B cell (primary cell): ENCODE data around the gene INAFM2. TPM values are rescaled to one million over a fixed set of nuclear protein-coding genes. Genes with fewer than 3 reads are reported as not detected.

Experiments used
- ATAC-seq: fragments of 200-7000 bp; cut with Tn5 transposase; one replicate; pipeline ENCODE4 v1.10.0; 2021; ENCODE audit warnings: low read depth, mild to moderate bottlenecking, moderate number of reproducible peaks, moderate library complexity
- CTCF ChIA-PET: fragments of 350-600 bp; sonication (Branson Sonifier 250); formaldehyde crosslinking; loops from one replicate; lab custom pipeline; 2021; ENCODE audit warnings: antibody characterized with exemption, inconsistent platforms; lab: Charles Lee
- POLR2A ChIA-PET: fragments of 350-600 bp; sonication (Branson Sonifier 250); formaldehyde crosslinking; loops from one replicate; lab custom pipeline; 2021; ENCODE audit warnings: antibody characterized with exemption; lab: Charles Lee
- DNase-seq: peaks from one replicate; pipeline ENCODE4 v3.0.0; 2013
- H2AFZ ChIP-seq: 2 replicates; pipeline ENCODE4 v1.6.1; 2012; ENCODE audit warnings: mild to moderate bottlenecking, low read depth, low read length; ENCODE audit not compliant: insufficient read depth, poor library complexity, severe bottlenecking
- H3K27ac ChIP-seq, 2 donors: 1 replicate in 1 of 2; 2 replicates in 1 of 2; pipeline ENCODE4 v1.5.1; 2012 to 2013; ENCODE audit warnings: low read length in 2 of 2, mild to moderate bottlenecking in 2 of 2, moderate library complexity in 1 of 2
- H3K27me3 ChIP-seq, 4 experiments: fragments of 200-600 bp in 1 of 4; sonication (generic) in 1 of 4; replicated peaks in 1 of 4; 1 replicate in 2 of 4; 2 replicates in 2 of 4; pipeline versions ENCODE4 v1.6.1 to v1.7.0; 2013 to 2016; ENCODE audit warnings: low read length in 3 of 4, mild to moderate bottlenecking in 2 of 4, mixed read lengths in 1 of 4, moderate library complexity in 1 of 4; ENCODE audit not compliant: insufficient read depth in 4 of 4, control insufficient read depth in 3 of 4; ENCODE audit errors: control extremely low read depth in 1 of 4
- H3K36me3 ChIP-seq, 2 experiments: replicated peaks in 1 of 2; 1 replicate in 1 of 2; 2 replicates in 1 of 2; pipeline versions ENCODE4 v1.6.1 to v1.7.1; 2013; ENCODE audit warnings: low read length in 1 of 2; ENCODE audit not compliant: insufficient read depth in 2 of 2, control insufficient read depth in 1 of 2; ENCODE audit errors: control extremely low read depth in 1 of 2, extremely low read depth in 1 of 2
- H3K4me1 ChIP-seq, 2 donors: fragments of 200-600 bp in 1 of 2; sonication (generic) in 1 of 2; 1 replicate in 1 of 2; 2 replicates in 1 of 2; pipeline versions ENCODE4 v1.5.1 to v1.6.1; 2013 to 2017; ENCODE audit warnings: low read length in 2 of 2; ENCODE audit not compliant: control insufficient read depth in 2 of 2, insufficient read depth in 2 of 2
- H3K4me2 ChIP-seq: replicated peaks from 2 replicates; pipeline ENCODE3; 2012; ENCODE audit warnings: mild to moderate bottlenecking, low read depth, low read length; ENCODE audit not compliant: poor library complexity, severe bottlenecking
- H3K4me3 ChIP-seq, 5 experiments: fragments of 200-600 bp in 1 of 5; sonication (generic) in 1 of 5; 1 replicate in 3 of 5; 2 replicates in 2 of 5; pipeline versions ENCODE4 v1.5.1 to v1.7.0; 2011 to 2016; ENCODE audit warnings: low read length in 4 of 5, mild to moderate bottlenecking in 4 of 5, low read depth in 2 of 5, control low read depth in 1 of 5, moderate library complexity in 1 of 5; ENCODE audit not compliant: insufficient read depth in 1 of 5; ENCODE audit errors: control extremely low read depth in 1 of 5, extremely low read depth in 1 of 5
- H3K79me2 ChIP-seq: fragments of 200-600 bp; sonication (generic); one replicate; pipeline ENCODE4 v1.6.0; 2016; ENCODE audit warnings: low read length; ENCODE audit not compliant: control insufficient read depth, insufficient read depth
- H3K9ac ChIP-seq: fragments of 200-600 bp; sonication (generic); 2 replicates; pipeline ENCODE4 v1.6.1; 2017; ENCODE audit warnings: mild to moderate bottlenecking, low read length, moderate library complexity
- H3K9me3 ChIP-seq, 3 donors: one replicate each; pipeline versions ENCODE4 v1.6.1 to v1.7.1; 2013; ENCODE audit warnings: low read length in 2 of 3; ENCODE audit not compliant: control insufficient read depth in 2 of 3, insufficient read depth in 1 of 3; ENCODE audit errors: control extremely low read depth in 1 of 3
- H4K20me1 ChIP-seq: 2 replicates; pipeline ENCODE4 v1.6.0; 2012; ENCODE audit warnings: mild to moderate bottlenecking, low read length; ENCODE audit not compliant: insufficient read depth, control insufficient read depth, poor library complexity, severe bottlenecking
- H3K27ac Mint-ChIP-seq: one replicate; pipeline ENCODE4 v1.8.0; 2021; ENCODE audit warnings: mixed read lengths
- H3K27me3 Mint-ChIP-seq: one replicate; pipeline ENCODE4 v1.8.0; 2021; ENCODE audit warnings: mixed read lengths
- H3K4me1 Mint-ChIP-seq: one replicate; pipeline ENCODE4 v1.8.0; 2021; ENCODE audit warnings: mixed read lengths
- H3K4me3 Mint-ChIP-seq: one replicate; pipeline ENCODE4 v1.8.0; 2021; ENCODE audit warnings: mixed read lengths
- H3K9me3 Mint-ChIP-seq: one replicate; pipeline ENCODE4 v1.8.0; 2022; ENCODE audit warnings: mixed read lengths; ENCODE audit not compliant: insufficient read depth
- EZH2 ChIP-seq: IDR thresholded peaks from 2 replicates; pipeline ENCODE4 v1.6.1; 2012; ENCODE audit warnings: borderline replicate concordance, low read depth, mild to moderate bottlenecking, moderate library complexity, low read length; ENCODE audit not compliant: insufficient read depth, poor library complexity, severe bottlenecking
- WGBS: methylation state at CpG from one replicate; pipeline ENCODE4 v1.1.5; 2013; ENCODE audit warnings: missing lambda C conversion rate; ENCODE audit not compliant: insufficient coverage; 5-methylcytosine and 5-hydroxymethylcytosine counted together
- intact Hi-C: fragments of 100-400 bp; cut with micrococcal nuclease; formaldehyde crosslinking; loops from one replicate; pipeline ENCODE4 v1.10.0; 2022
- polyA plus RNA-seq: library from polyadenylated mRNA; depleted of rRNA; stranded (reverse); fragments of >200 nt; gene quantifications from 2 replicates; pipeline ENCODE4 v1.2.3, GENCODE V29; 2012
- total RNA-seq, 2 donors: library from RNA; stranded (reverse); fragments of 120-200 nt in 1 of 2; gene quantifications; 1 replicate in 1 of 2; 2 replicates in 1 of 2; pipeline versions ENCODE4 v1.2.3 to v1.2.4, GENCODE V29; 2013 to 2022
- TF ChIP-seq, protein P1 (sequence below): fragments of 200-600 bp; IDR thresholded peaks from one replicate; pipeline ENCODE4 v1.8.0; 2022; ENCODE audit warnings: antibody characterized with exemption, mild to moderate bottlenecking

The INAFM2 gene
- total and polyA plus RNA-seq, 2 donors (not counting 1 experiment from before 2014, with no cell fraction given) = 3.0 to 7.0 TPM

GRCh38 chr15:40310993-40311392 lies 12.5 kb upstream of the INAFM2 start:
- no peaks in the 10 kb centered on the region for H3K9me3 Mint-ChIP-seq
- DNase-seq = no peak
- TF ChIP-seq EZH2 = no peak
- TF ChIP-seq, protein P1, sequence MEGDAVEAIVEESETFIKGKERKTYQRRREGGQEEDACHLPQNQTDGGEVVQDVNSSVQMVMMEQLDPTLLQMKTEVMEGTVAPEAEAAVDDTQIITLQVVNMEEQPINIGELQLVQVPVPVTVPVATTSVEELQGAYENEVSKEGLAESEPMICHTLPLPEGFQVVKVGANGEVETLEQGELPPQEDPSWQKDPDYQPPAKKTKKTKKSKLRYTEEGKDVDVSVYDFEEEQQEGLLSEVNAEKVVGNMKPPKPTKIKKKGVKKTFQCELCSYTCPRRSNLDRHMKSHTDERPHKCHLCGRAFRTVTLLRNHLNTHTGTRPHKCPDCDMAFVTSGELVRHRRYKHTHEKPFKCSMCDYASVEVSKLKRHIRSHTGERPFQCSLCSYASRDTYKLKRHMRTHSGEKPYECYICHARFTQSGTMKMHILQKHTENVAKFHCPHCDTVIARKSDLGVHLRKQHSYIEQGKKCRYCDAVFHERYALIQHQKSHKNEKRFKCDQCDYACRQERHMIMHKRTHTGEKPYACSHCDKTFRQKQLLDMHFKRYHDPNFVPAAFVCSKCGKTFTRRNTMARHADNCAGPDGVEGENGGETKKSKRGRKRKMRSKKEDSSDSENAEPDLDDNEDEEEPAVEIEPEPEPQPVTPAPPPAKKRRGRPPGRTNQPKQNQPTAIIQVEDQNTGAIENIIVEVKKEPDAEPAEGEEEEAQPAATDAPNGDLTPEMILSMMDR = no peak
- no peak overlapping the region for H3K27ac Mint-ChIP-seq
- Histone ChIP-seq H2AFZ (no peak overlapping the region), H3K9me3 (no peaks in the 10 kb centered on the region), H3K4me3 (no peak overlapping the region), H3K9ac (no peak overlapping the region), H3K4me1 (peaks cover 24 to 45% of the 10 kb centered on the region in 2 donors), H4K20me1 (no peaks in the 10 kb centered on the region), H3K36me3 (no peaks in the 10 kb centered on the region), H3K4me2 (no peak overlapping the region), H3K27me3 (peaks cover 0 to 5% (median 3%) of the 10 kb centered on the region in 4 experiments), H3K27ac (no peak overlapping the region), H3K79me2 (peaks cover 24% of the 10 kb centered on the region)
- 87% methylated on average over 3 of the region's 3 CpGs for WGBS
- no peak for ATAC-seq
- peaks cover 44% of the 10 kb centered on the region for H3K4me1 Mint-ChIP-seq
- ChIA-PET CTCF (interaction anchor here (1.5 to 14.9 kb wide), 11 partner anchors 10 to 95 kb away, joined by 4 to 227 read pairs (median 23); partner anchors contain the start of genes ANKRD63, CCDC9B, INAFM2 and IVD), POLR2A (interaction anchor here (0.6 to 1.5 kb wide), 2 partner anchors 28 to 204 kb away, joined by 3 to 4 read pairs; no protein-coding TSS in a partner anchor)
- peaks cover 8% of the 10 kb centered on the region for H3K27me3 Mint-ChIP-seq
- no peak overlapping the region for H3K4me3 Mint-ChIP-seq
- intact Hi-C loops = loop anchor here (1.0 kb wide), 1 partner anchor 32 kb away; no protein-coding TSS in a partner anchor

DNA sequence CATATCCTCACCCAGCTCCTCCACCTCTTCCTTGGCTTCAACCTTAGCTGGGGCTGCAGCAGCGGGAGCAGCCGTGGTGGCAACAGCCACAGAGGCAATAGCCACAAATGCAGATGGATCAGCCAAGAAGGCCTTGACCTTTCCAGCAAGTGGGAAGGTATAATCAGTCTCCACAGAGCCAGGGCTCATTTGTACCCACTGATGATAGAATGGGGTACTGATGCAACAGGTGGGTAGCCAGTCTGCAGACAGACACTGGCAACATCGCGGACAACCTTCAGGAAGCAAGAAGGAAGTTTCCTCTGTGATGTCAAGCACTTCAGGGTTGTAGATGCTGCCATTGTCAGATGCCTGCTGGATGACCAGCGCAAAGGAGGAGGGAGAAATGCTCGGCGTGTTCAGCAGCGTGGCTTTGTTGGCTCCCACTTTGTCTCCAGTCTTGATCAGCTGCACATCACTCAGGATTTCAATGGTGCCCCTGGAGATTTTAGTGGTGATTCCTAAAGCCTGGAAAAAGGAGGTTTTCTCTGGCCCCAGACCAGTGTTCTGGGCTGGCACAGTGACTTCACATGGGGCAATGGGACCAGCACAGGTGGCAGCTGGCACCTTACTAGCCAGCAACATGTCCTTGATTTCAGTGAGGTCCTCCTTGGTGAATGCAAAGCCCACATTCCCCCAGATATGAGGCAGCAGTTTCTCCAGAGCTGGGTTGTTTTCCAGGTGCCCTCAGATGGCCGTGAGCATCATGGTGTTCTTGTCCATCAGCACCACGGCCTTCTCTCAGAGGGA lies 10.9 kb upstream of the INAFM2 start:
- DNase-seq = no peak
- no peaks in the 10 kb centered on the region for H3K9me3 ChIP-seq
- H4K20me1 ChIP-seq = no peaks in the 10 kb centered on the region
- peaks cover 12% of the 10 kb centered on the region for H3K79me2 ChIP-seq
- no peaks in the 10 kb centered on the region for H3K36me3 ChIP-seq
- H3K27ac ChIP-seq = no peak overlapping the region
- CTCF ChIA-PET = interaction anchor here (1.1 to 14.9 kb wide), 8 partner anchors 8 to 36 kb away, joined by 3 to 227 read pairs (median 58); partner anchors contain the start of genes ANKRD63, CCDC9B and INAFM2
- ATAC-seq = no peak
- TF ChIP-seq, protein P1 = no peak
- no peak for TF ChIP-seq EZH2
- no peak overlapping the region for H3K27ac Mint-ChIP-seq
- intact Hi-C loops = no loop called here
- H3K27me3 Mint-ChIP-seq = peaks cover 8% of the 10 kb centered on the region
- no peaks in the 10 kb centered on the region for H3K9me3 Mint-ChIP-seq
- H3K4me1 ChIP-seq = peaks cover 20 to 38% of the 10 kb centered on the region in 2 donors
- peaks cover 0 to 5% (median 4%) of the 10 kb centered on the region in 4 experiments for H3K27me3 ChIP-seq
- H3K9ac ChIP-seq = no peak overlapping the region
- WGBS = 92% methylated on average over 10 of the region's 10 CpGs
- no peak overlapping the region for H3K4me2 ChIP-seq
- H2AFZ ChIP-seq = no peak overlapping the region
- H3K4me3 Mint-ChIP-seq = no peak overlapping the region
- peaks cover 34% of the 10 kb centered on the region for H3K4me1 Mint-ChIP-seq
- no peak overlapping the region for H3K4me3 ChIP-seq
- POLR2A ChIA-PET = no interaction called here
